ENCODE results near the gene XPC.

The XPC gene

DNA sequence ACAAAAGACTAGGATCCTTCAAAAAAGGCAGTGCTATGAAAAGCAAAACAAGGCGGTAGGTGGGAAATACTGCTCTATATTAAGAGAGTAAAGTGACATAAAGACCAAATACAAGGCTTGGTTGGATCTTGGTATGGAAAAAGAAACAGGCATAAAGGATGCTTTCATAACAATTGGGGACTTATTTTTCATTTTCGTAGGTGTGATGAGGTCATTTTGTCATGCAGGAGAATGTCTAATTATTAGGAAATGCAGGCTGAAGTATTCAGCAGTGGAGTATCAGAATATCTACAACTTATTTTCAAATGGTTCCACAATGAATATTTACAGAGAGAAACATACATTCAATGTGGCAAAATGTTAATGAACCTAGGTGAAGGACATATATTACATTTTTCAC, 9.0 kb downstream of the XPC start (continued):
- TF ChIP-seq ZNF791 (tag by site-specific recombination; IDR thresholded peaks at IDR 0.05) = no peak

DNA sequence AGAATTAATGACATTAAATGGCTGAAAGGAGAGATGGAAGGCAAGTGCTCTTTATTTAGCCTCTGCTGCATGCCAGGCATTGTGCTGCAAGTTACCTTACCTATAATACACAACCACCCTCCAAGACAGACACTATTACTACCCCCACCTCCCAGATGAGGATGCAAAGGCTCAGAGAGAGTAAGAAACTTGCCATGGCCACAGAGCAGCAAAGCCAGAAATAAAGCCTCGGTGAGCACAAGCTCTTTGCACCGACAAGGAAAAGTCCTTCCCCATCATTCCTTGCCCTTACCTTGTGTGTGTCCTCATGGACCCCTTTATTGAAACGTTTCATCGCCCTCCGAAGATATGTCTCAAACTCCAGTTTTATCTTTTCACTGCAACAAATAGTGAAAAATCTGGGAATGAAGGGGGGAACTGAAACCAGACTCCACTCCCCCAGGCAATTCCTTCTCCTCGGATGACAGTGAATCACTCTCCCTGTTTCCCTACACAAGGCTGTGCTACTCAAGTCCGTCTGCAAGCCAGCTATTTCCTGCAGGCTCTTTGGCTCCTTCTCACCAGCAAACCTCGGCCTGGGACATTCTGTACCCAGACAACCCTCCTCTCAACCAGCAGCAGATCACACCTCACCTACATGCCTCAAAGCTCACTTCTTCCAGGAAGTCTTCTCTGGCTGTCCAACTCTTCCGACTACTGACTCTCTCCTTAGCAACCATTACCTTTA, 11.4 kb downstream of the XPC start:
- Histone ChIP-seq H3K27ac (ENCODE audit: extremely low read depth, low read depth, low read length) (no peak overlapping the region), H3K36me3 (ENCODE audit: control insufficient read depth in 2 of 2, insufficient read depth in 1 of 2, low read length in 2 of 2) (peaks cover 65 to 100% of the 10 kb centered on the region in 2 experiments), H3K4me3 (ENCODE audit: low read depth, low read length) (no peak overlapping the region), H3K9me3 (ENCODE audit: control insufficient read depth, insufficient read depth, low read depth, low read length) (no peaks in the 10 kb centered on the region), H3K4me1 (ENCODE audit: control insufficient read depth, insufficient read depth, low read length) (no peaks in the 10 kb centered on the region)
- POLR2A ChIA-PET = interaction anchor here (3.3 kb wide), 1 partner anchor 12 kb away, joined by 11 read pairs; the partner anchor contains the start of genes LSM3 and XPC
- no peak for TF ChIP-seq ZNF202 (tag by site-specific recombination; IDR thresholded peaks at IDR 0.05; ENCODE audit: borderline replicate concordance)
- no peak for TF ChIP-seq ZNF211 (tag by site-specific recombination; IDR thresholded peaks at IDR 0.05; ENCODE audit: low read depth)
- TF ChIP-seq ZNF670 (tag by site-specific recombination; IDR thresholded peaks at IDR 0.05; ENCODE audit: low read depth) = no peak
- TF ChIP-seq, protein P1, sequence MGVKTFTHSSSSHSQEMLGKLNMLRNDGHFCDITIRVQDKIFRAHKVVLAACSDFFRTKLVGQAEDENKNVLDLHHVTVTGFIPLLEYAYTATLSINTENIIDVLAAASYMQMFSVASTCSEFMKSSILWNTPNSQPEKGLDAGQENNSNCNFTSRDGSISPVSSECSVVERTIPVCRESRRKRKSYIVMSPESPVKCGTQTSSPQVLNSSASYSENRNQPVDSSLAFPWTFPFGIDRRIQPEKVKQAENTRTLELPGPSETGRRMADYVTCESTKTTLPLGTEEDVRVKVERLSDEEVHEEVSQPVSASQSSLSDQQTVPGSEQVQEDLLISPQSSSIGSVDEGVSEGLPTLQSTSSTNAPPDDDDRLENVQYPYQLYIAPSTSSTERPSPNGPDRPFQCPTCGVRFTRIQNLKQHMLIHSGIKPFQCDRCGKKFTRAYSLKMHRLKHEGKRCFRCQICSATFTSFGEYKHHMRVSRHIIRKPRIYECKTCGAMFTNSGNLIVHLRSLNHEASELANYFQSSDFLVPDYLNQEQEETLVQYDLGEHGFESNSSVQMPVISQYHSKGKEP (tag by site-specific recombination; IDR thresholded peaks at IDR 0.05) = no peak
- TF ChIP-seq, protein P2, sequence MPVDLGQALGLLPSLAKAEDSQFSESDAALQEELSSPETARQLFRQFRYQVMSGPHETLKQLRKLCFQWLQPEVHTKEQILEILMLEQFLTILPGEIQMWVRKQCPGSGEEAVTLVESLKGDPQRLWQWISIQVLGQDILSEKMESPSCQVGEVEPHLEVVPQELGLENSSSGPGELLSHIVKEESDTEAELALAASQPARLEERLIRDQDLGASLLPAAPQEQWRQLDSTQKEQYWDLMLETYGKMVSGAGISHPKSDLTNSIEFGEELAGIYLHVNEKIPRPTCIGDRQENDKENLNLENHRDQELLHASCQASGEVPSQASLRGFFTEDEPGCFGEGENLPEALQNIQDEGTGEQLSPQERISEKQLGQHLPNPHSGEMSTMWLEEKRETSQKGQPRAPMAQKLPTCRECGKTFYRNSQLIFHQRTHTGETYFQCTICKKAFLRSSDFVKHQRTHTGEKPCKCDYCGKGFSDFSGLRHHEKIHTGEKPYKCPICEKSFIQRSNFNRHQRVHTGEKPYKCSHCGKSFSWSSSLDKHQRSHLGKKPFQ (tag by site-specific recombination; IDR thresholded peaks at IDR 0.05) = no peak
- TF ChIP-seq, protein P3, sequence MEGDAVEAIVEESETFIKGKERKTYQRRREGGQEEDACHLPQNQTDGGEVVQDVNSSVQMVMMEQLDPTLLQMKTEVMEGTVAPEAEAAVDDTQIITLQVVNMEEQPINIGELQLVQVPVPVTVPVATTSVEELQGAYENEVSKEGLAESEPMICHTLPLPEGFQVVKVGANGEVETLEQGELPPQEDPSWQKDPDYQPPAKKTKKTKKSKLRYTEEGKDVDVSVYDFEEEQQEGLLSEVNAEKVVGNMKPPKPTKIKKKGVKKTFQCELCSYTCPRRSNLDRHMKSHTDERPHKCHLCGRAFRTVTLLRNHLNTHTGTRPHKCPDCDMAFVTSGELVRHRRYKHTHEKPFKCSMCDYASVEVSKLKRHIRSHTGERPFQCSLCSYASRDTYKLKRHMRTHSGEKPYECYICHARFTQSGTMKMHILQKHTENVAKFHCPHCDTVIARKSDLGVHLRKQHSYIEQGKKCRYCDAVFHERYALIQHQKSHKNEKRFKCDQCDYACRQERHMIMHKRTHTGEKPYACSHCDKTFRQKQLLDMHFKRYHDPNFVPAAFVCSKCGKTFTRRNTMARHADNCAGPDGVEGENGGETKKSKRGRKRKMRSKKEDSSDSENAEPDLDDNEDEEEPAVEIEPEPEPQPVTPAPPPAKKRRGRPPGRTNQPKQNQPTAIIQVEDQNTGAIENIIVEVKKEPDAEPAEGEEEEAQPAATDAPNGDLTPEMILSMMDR (tag by site-specific recombination; IDR thresholded peaks at IDR 0.05) = no peak
- TF ChIP-seq IKZF3 (tag by site-specific recombination; IDR thresholded peaks at IDR 0.05) = no peak
- CTCF ChIA-PET = interaction anchor here (0.6 to 1.1 kb wide), 2 partner anchors 36 to 271 kb away, joined by 3 to 4 read pairs; no protein-coding TSS in a partner anchor

DNA sequence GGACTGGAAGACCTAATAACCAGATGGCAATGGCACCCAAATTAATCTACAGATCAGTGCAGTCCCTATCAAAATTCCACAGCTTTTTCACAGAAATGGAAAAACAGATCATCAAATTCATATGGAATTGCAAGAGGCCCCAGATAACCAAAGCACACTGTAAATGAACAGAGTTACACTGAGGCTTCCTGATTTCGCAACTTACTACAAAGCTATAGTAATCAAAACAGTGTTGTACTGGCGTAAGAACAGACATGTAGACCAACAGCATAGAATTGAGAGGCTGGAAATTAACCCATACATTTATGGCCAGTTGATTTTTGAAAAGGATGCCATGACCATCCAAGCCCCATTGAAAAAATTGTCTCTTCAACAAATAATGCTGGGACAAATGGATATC, 16.2 kb downstream of the XPC start:
- no peaks in the 10 kb centered on the region for H3K4me1 ChIP-seq (ENCODE audit: control insufficient read depth, insufficient read depth, low read length)
- CTCF ChIA-PET = interaction anchor here (1.4 kb wide), 1 partner anchor 9 kb away, joined by 5 read pairs; no protein-coding TSS in a partner anchor
- no peaks in the 10 kb centered on the region for H3K9me3 ChIP-seq (ENCODE audit: control insufficient read depth, insufficient read depth, low read depth, low read length)
- H3K36me3 ChIP-seq (ENCODE audit: control insufficient read depth in 2 of 2, insufficient read depth in 1 of 2, low read length in 2 of 2) = peaks cover 44 to 100% of the 10 kb centered on the region in 2 experiments
- no peak overlapping the region for H3K4me3 ChIP-seq (ENCODE audit: low read depth, low read length)
- POLR2A ChIA-PET = no interaction called here
- H3K27ac ChIP-seq (ENCODE audit: extremely low read depth, low read depth, low read length) = no peak overlapping the region
- TF ChIP-seq ZNF623 (tag by site-specific recombination; IDR thresholded peaks at IDR 0.05) (no peak), ZFP37 (tag by site-specific recombination; IDR thresholded peaks at IDR 0.05) (no peak), ZIC2 (tag by site-specific recombination; IDR thresholded peaks at IDR 0.05) (no peak), WT1 (tag by site-specific recombination; IDR thresholded peaks at IDR 0.05) (no peak), ZNF223 (tag by site-specific recombination; IDR thresholded peaks at IDR 0.05) (no peak), ZSCAN16 (tag by site-specific recombination; IDR thresholded peaks at IDR 0.05) (no peak)
- TF ChIP-seq, protein P4, sequence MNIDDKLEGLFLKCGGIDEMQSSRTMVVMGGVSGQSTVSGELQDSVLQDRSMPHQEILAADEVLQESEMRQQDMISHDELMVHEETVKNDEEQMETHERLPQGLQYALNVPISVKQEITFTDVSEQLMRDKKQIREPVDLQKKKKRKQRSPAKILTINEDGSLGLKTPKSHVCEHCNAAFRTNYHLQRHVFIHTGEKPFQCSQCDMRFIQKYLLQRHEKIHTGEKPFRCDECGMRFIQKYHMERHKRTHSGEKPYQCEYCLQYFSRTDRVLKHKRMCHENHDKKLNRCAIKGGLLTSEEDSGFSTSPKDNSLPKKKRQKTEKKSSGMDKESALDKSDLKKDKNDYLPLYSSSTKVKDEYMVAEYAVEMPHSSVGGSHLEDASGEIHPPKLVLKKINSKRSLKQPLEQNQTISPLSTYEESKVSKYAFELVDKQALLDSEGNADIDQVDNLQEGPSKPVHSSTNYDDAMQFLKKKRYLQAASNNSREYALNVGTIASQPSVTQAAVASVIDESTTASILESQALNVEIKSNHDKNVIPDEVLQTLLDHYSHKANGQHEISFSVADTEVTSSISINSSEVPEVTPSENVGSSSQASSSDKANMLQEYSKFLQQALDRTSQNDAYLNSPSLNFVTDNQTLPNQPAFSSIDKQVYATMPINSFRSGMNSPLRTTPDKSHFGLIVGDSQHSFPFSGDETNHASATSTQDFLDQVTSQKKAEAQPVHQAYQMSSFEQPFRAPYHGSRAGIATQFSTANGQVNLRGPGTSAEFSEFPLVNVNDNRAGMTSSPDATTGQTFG (tag by site-specific recombination; IDR thresholded peaks at IDR 0.05; ENCODE audit: borderline replicate concordance) = no peak
- TF ChIP-seq, protein P5, sequence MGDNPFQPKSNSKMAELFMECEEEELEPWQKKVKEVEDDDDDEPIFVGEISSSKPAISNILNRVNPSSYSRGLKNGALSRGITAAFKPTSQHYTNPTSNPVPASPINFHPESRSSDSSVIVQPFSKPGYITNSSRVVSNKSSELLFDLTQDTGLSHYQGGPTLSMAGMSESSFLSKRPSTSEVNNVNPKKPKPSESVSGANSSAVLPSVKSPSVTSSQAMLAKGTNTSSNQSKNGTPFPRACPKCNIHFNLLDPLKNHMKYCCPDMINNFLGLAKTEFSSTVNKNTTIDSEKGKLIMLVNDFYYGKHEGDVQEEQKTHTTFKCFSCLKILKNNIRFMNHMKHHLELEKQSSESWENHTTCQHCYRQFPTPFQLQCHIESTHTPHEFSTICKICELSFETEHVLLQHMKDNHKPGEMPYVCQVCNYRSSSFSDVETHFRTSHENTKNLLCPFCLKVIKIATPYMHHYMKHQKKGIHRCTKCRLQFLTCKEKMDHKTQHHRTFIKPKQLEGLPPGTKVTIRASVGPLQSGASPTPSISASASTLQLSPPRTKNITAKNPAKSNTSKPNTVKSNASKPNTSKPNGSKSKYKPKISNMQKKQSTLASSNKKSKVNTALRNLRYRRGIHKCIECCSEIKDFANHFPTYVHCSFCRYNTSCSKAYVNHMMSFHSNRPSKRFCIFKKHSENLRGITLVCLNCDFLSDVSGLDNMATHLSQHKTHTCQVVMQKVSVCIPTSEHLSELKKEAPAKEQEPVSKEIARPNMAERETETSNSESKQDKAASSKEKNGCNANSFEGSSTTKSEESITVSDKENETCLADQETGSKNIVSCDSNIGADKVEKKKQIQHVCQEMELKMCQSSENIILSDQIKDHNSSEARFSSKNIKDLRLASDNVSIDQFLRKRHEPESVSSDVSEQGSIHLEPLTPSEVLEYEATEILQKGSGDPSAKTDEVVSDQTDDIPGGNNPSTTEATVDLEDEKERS (tag by site-specific recombination; IDR thresholded peaks at IDR 0.05) = no peak
- TF ChIP-seq, protein P6, sequence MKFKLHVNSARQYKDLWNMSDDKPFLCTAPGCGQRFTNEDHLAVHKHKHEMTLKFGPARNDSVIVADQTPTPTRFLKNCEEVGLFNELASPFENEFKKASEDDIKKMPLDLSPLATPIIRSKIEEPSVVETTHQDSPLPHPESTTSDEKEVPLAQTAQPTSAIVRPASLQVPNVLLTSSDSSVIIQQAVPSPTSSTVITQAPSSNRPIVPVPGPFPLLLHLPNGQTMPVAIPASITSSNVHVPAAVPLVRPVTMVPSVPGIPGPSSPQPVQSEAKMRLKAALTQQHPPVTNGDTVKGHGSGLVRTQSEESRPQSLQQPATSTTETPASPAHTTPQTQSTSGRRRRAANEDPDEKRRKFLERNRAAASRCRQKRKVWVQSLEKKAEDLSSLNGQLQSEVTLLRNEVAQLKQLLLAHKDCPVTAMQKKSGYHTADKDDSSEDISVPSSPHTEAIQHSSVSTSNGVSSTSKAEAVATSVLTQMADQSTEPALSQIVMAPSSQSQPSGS (tag by site-specific recombination; IDR thresholded peaks at IDR 0.05; ENCODE audit: low read depth) = no peak
- TF ChIP-seq, protein P7, sequence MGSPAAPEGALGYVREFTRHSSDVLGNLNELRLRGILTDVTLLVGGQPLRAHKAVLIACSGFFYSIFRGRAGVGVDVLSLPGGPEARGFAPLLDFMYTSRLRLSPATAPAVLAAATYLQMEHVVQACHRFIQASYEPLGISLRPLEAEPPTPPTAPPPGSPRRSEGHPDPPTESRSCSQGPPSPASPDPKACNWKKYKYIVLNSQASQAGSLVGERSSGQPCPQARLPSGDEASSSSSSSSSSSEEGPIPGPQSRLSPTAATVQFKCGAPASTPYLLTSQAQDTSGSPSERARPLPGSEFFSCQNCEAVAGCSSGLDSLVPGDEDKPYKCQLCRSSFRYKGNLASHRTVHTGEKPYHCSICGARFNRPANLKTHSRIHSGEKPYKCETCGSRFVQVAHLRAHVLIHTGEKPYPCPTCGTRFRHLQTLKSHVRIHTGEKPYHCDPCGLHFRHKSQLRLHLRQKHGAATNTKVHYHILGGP (tag by site-specific recombination; IDR thresholded peaks at IDR 0.05) = no peak

Measured in HEK293 (cell line).